Subcutaneous abdominal adipose tissue (tissue), 5 donors: ENCODE measurements around the gene RNU1-1.
A peak's percentile ranks its signal among the peaks of the same experiment; 100 is the strongest.
"Not testable (repeated sequence)": the region's sequence is repeated elsewhere in the genome, so short reads cannot be mapped to it uniquely, and the experiment has no call there.

ENCODE experiments used
- H3K27ac ChIP-seq: one replicate; pipeline ENCODE4 v1.7.0; 2013; ENCODE audit warnings: low read depth, mild to moderate bottlenecking, inconsistent platforms, low read length, moderate library complexity
- H3K27me3 ChIP-seq, 5 donors: one replicate each; pipeline ENCODE4 v1.7.0; 2013; ENCODE audit warnings: low read length in 5 of 5, inconsistent platforms in 1 of 5; ENCODE audit not compliant: control insufficient read depth in 5 of 5, insufficient read depth in 4 of 5
- H3K36me3 ChIP-seq, 5 donors: one replicate each; pipeline ENCODE4 v1.7.0; 2013; ENCODE audit warnings: low read length in 5 of 5; ENCODE audit not compliant: control insufficient read depth in 5 of 5, insufficient read depth in 5 of 5
- H3K4me1 ChIP-seq, 5 donors: one replicate each; pipeline ENCODE4 v1.7.0; 2013; ENCODE audit warnings: low read length in 5 of 5, mild to moderate bottlenecking in 3 of 5, moderate library complexity in 1 of 5; ENCODE audit not compliant: control insufficient read depth in 5 of 5, insufficient read depth in 5 of 5
- H3K4me3 ChIP-seq, 5 donors: one replicate each; pipeline ENCODE4 v1.7.0; 2013; ENCODE audit warnings: low read length in 5 of 5, low read depth in 1 of 5
- H3K9ac ChIP-seq, 5 donors: one replicate each; pipeline ENCODE4 v1.7.0; 2013; ENCODE audit warnings: low read length in 5 of 5, mild to moderate bottlenecking in 4 of 5, moderate library complexity in 3 of 5
- H3K9me3 ChIP-seq, 5 donors: one replicate each; pipeline ENCODE4 v1.7.0; 2013; ENCODE audit warnings: low read length in 5 of 5; ENCODE audit not compliant: control insufficient read depth in 5 of 5
- donor health status: healthy.
- donor health status: healthy.
- donor health status: healthy.
- donor health status: healthy.
- donor health status: healthy.

Gene RNU1-1

GRCh38 chr1:16514107-16515055 is at the start of gene RNU1-1:
Gene RNU1-1 (minus strand): TSS chr1:16514285.
- Histone ChIP-seq H3K4me3 (peak within 1 kb of the TSS in 4 of 5 donors; percentile 40 to 57 (median 44)), H3K9ac (peak within 1 kb of the TSS in 1 of 5 donors; percentile 64), H3K27ac (peak within 1 kb of the TSS; percentile 65)
- not testable (repeated sequence) for H3K9me3 ChIP-seq, H3K27me3 ChIP-seq, H3K4me1 ChIP-seq, H3K36me3 ChIP-seq

DNA sequence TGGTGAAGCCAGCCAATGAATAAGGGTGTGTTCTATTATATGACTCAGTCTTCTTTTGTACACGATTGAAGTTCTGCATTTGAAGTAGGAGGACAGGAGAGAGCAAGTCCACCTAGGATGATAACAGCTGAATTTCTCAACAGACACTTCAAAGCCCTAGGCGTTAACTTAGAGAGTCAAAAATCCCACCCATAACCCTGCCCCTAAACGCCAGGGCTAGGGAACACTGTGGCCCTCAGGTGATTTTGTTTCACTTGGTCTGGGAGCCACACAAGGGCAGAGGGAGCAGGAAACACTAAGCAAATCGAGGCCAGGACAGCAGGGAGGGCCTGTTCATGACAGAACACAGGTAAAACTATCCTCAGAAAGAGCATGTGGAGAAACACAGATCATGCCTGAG is 47.0 kb upstream of the RNU1-1 start:
- not testable (repeated sequence) for H3K4me1 ChIP-seq, H3K9ac ChIP-seq, H3K9me3 ChIP-seq, H3K27ac ChIP-seq, H3K4me3 ChIP-seq, H3K27me3 ChIP-seq, H3K36me3 ChIP-seq

DNA sequence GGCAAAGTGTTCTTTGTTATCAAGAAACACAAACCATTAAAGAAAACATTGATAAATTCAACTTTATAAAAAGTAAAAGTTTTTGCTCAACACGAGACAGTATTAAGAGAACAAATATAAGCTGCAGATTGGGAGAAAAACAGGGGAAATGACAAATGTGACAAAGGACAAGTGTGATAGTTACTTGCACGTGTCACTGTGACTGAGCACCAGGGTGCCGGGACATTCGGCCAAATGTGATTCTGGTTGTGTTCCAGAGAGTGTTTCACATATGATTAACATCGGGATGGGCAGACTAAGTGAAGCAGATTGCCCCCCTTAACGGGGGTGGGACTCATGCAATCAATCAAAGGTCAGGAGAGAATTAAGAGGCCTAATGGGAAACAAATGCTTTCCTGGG is 46.4 kb upstream of the RNU1-1 start:
- not testable (repeated sequence) for H3K4me3 ChIP-seq, H3K9me3 ChIP-seq, H3K36me3 ChIP-seq, H3K27ac ChIP-seq, H3K27me3 ChIP-seq, H3K4me1 ChIP-seq, H3K9ac ChIP-seq

DNA sequence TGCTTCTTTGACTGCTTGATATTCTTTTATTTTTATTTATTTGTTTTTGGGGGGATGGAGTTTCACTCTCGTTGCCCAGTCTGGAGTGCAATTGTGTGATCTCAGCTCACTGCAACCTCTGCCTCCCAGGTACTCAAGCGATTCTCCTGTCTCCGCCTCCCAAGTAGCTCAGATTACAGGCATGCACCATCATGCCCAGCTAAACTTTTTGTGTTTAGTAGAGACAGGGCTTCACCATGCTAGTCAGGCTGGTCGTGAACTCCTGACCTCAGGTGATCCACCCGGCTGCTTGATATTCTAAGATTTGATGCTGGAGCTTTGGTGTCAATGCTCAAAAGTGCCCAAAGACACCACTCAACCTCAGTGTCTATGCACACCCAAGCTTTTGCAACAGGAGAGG is 45.6 kb upstream of the RNU1-1 start:
- H3K36me3 ChIP-seq, H3K9ac ChIP-seq, H3K4me1 ChIP-seq, H3K4me3 ChIP-seq, H3K27ac ChIP-seq, H3K9me3 ChIP-seq, H3K27me3 ChIP-seq: not testable (repeated sequence)

- H3K9ac ChIP-seq, H3K36me3 ChIP-seq, H3K27ac ChIP-seq, H3K4me1 ChIP-seq, H3K4me3 ChIP-seq, H3K9me3 ChIP-seq, H3K27me3 ChIP-seq: not testable (repeated sequence)
These were observed 42.9 kb upstream of the RNU1-1 start for GRCh38 chr1:16557034-16557433.

DNA sequence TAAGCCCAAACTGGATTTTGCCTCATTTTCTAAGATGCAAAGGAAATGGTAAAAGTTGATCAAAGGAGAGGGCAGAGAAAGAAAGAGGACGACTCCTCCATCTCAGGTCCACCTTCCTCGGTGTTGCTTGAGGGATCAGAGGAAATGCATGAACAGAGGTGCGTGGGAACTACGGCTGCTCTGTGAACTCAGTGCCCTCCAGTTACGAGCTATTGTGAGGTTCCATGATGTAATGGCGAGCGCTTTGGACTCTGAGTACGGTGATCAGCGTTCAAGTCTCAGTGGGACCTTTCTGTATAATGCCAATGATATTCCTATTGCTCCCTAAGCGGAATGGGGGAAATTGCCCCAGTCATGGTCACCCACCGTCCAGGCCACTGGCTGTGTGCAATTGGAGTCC is 39.2 kb upstream of the RNU1-1 start:
- not testable (repeated sequence) for H3K27ac ChIP-seq, H3K4me1 ChIP-seq, H3K27me3 ChIP-seq, H3K36me3 ChIP-seq, H3K9me3 ChIP-seq, H3K4me3 ChIP-seq, H3K9ac ChIP-seq

- not testable (repeated sequence) for H3K36me3 ChIP-seq, H3K4me1 ChIP-seq, H3K9ac ChIP-seq, H3K27ac ChIP-seq, H3K4me3 ChIP-seq, H3K9me3 ChIP-seq, H3K27me3 ChIP-seq
These were observed 36.3 kb upstream of the RNU1-1 start for GRCh38 chr1:16550212-16550918.

DNA sequence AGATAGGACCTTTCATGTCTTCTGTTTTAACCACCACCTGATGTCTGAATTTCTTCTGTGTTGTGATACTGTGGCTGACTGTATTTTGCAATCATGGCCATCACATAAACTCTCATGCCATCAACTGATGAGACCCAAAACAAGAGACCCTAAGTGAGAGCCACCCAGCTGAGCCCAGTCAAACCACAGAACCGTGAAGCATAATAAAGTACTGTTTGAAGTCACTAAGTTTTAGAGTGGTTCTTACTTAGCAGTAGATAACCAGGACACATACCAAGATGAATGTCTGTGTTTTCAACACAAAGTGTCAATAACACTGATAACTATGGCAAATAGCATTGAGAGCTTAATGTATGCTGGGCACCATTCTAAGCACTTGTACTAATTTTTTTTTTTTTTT is 35.5 kb upstream of the RNU1-1 start:
- not testable (repeated sequence) for H3K36me3 ChIP-seq, H3K27ac ChIP-seq, H3K4me3 ChIP-seq, H3K4me1 ChIP-seq, H3K27me3 ChIP-seq, H3K9me3 ChIP-seq, H3K9ac ChIP-seq

DNA sequence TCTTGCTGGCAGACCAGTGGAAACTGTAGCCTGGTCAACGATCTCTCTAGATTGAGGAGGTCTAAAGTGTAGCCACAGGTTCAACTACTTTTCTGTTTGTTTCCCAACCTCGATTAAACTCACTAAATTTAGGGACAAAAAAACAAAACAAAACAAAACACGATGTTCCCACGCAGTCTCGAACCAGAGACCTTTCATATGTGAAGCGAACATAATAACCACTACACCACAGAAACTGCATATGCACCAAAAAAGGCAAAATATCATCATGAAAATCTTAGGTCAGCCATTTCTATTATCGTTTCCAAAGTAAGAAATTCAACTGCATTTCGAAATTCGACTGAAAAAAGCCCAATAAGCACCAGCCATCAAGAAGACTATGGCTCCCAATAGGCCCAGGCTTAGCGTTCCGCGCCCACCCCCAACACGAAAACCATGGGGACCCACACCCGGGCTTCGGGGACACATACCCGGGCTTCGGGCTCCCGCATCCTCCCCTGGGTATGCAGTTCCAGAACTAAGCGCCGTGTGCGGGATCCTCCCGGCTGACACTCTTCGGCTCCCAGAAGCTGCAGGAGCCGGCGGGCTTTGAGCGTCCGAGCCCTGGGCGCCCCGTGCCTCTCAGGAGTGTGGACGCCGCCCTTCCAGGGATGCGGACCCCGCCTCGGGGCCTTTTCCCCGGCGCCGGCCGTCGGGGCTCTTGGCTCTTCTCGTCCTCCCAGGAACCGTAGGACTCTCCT is 33.6 kb upstream of the RNU1-1 start:
- not testable (repeated sequence) for H3K27ac ChIP-seq, H3K9me3 ChIP-seq, H3K27me3 ChIP-seq, H3K9ac ChIP-seq, H3K4me1 ChIP-seq, H3K4me3 ChIP-seq, H3K36me3 ChIP-seq

DNA sequence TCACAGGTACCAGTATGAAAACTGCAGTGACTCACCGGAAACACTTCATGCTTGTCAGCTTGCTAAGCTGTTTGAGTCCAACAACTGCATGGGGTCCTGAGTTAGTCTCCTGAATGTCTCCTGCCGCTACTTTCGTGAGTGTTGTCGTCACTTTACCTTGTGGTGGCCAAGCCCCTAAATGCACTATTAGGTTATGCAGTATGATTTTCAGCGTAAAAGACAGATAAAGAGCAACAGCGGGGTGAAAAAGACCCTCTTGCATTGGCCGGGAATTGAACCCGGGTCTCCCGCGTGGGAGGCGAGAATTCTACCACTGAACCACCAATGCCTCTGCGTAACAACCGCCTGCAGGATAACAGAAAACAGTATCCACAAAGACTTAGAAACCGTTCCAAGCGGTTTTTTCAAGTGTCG is 31.6 kb upstream of the RNU1-1 start:
- H3K4me1 ChIP-seq, H3K9ac ChIP-seq, H3K36me3 ChIP-seq, H3K4me3 ChIP-seq, H3K27ac ChIP-seq, H3K27me3 ChIP-seq, H3K9me3 ChIP-seq: not testable (repeated sequence)
